ENCODE measurements around the gene MTHFD2L.

- TF ChIP-seq CTCF (IDR thresholded peaks at IDR 0.05) (no peak), POLR2A (IDR thresholded peaks at IDR 0.05) (no peak)
Observed at GRCh38 chr4:74117024-74117534, 40.8 kb upstream of the MTHFD2L start.

Measured in testis (tissue), 2 donors.